ENCODE results near the gene CERS6.
A peak's percentile ranks its signal among the peaks of the same experiment; 100 is the strongest.

CERS6 gene

DNA sequence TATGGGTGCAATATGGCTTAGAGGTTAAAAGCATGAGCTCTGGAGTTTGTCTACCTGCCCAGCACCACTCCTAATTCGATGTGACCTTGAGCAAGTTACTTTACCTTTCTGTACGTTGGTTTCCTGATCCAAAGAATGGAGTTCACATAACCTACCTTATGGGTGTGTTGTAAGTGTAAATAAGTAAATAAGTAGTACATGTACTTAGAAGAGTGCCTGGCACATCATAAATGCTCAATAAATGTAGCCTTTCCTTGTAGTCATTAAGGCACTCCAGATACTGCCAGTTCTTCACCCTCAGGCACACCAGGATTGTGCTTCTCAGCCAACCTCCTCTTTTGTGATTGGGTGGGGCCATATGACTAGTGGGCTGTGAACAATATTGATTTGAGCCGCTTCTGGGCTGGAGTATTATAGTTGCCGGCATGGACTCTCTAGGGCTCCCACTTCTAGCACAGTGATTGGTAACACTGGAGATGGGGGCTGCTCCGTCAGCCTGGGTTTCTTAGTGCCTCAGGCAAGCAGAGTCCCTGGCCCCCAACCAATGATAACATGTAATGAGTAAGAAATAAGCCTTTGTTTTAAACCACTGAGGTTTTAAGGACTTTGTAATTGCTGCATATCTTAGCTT lies 244.7 kb downstream of the CERS6 start:
- TF ChIP-seq, protein P1, sequence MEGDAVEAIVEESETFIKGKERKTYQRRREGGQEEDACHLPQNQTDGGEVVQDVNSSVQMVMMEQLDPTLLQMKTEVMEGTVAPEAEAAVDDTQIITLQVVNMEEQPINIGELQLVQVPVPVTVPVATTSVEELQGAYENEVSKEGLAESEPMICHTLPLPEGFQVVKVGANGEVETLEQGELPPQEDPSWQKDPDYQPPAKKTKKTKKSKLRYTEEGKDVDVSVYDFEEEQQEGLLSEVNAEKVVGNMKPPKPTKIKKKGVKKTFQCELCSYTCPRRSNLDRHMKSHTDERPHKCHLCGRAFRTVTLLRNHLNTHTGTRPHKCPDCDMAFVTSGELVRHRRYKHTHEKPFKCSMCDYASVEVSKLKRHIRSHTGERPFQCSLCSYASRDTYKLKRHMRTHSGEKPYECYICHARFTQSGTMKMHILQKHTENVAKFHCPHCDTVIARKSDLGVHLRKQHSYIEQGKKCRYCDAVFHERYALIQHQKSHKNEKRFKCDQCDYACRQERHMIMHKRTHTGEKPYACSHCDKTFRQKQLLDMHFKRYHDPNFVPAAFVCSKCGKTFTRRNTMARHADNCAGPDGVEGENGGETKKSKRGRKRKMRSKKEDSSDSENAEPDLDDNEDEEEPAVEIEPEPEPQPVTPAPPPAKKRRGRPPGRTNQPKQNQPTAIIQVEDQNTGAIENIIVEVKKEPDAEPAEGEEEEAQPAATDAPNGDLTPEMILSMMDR (IDR thresholded peaks at IDR 0.05; ENCODE audit: low read depth, low read length, missing control alignments), result no peak
- H3K4me3 ChIP-seq (replicated peaks; ENCODE audit: low read depth, low read length), result no peak overlapping the region
- DNase-seq (ENCODE audit: extremely low read depth, low read depth), result no peak

DNA sequence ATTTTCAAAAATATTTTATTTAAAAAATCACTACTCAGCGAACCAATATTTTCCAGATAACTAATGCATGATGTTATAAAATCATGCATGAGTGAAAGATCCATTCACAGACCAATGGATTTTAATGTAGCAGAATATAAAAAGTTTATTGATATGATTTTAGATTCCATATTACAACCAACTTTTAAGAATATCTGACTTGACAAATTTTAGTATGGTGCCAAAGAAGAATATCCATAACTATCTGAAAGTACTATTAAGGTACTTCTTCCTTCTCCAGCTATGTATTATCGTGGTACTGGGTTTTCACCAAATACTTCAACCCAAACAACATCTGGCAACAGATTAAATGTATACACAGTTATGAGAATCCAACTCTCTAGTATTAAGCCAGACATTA lies 246.5 kb downstream of the CERS6 start:
- TF ChIP-seq, protein P1 (IDR thresholded peaks at IDR 0.05; ENCODE audit: low read depth, low read length, missing control alignments), result no peak
- H3K4me3 ChIP-seq (replicated peaks; ENCODE audit: low read depth, low read length), result no peak overlapping the region
- no peak for DNase-seq (ENCODE audit: extremely low read depth, low read depth)

DNA sequence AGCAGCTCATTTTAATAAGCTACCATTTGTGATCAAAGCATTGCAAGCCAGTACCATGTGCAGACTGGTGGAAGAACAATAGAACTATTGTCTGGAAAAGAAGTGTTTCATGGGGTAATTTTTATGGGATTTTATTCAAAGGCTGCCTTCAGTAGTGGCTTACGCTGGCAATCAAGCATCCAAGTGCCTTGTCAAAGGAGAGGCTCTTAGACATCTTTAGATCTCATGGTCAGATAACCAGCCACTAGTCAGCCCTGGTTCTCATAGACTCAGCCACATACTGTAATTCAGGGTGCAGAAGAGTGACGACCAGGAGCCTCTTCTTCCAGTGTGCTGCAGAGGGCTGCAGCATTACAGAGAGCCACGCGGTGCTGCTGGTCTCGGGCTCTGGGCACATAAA lies 247.9 kb downstream of the CERS6 start:
- no peak overlapping the region for H3K4me3 ChIP-seq (replicated peaks; ENCODE audit: low read depth, low read length)
- TF ChIP-seq, protein P1 (IDR thresholded peaks at IDR 0.05; ENCODE audit: low read depth, low read length, missing control alignments), result no peak
- DNase-seq (ENCODE audit: extremely low read depth, low read depth), result no peak

DNA sequence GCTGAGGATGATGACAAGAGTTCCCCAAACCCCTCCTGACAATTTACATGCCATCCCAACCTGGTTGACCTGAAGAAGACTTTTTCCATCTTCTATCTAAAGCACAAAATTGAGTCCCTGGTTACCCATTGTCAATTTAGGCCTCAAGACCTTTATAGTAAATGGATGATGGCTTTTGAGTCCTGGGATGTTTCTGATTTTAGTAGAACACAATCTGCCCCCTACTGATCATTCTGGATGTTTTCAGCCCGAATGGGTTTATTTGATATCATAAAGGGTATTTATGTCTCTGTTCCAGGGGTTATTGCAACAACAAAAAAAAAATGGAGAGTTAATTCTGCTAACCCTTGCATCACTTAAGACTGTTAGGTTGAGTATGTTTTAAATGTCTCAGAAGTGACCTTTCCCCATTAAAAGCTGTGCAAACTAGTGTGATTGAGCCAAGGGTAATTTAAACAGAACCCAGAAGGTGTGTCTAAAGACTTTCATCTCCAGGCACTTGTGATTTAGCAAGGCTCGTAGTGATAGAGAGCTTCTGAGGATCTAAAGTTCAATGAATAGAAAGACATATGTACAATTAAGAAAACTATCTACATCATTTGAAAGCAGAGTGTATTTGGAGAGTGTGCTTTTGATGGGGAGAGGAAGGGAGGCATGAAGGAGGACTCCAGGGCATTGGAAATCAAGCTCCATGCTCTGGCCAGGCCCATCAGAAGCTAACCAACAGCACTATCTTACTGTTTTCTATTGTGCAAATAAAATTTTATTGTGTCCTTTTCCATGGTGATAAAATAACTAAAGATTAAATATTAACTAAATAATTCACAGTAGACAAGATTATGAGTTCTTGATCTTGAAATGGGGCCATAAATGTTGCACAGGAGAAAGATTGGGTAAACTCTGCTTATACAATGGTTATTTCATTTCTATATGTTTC lies 249.7 kb downstream of the CERS6 start:
- no peak for DNase-seq (ENCODE audit: extremely low read depth, low read depth)
- TF ChIP-seq, protein P1 (IDR thresholded peaks at IDR 0.05; ENCODE audit: low read depth, low read length, missing control alignments), result peak; percentile 33
- H3K4me3 ChIP-seq (replicated peaks; ENCODE audit: low read depth, low read length), result no peak overlapping the region

DNA sequence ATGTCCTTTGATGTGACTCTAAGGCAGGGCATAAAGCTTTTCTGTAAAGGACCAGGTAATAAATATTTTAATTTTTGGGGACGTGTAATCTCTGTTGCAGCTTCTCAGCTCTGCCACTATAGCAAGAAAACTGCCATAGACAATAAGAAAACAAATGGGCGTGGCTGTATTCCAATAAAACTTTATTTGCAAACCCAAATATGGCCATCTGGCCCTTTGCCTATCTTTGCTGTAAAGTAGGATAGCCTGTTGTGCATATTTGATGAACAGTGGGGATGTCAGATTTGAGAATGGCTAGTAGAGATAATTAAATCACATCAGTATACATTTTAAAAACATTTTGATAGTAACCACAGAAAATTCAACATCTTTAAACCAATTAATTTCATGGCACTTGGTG lies 250.7 kb downstream of the CERS6 start:
- no peak overlapping the region for H3K4me3 ChIP-seq (replicated peaks; ENCODE audit: low read depth, low read length)
- no peak for DNase-seq (ENCODE audit: extremely low read depth, low read depth)
- TF ChIP-seq, protein P1 (IDR thresholded peaks at IDR 0.05; ENCODE audit: low read depth, low read length, missing control alignments), result no peak

DNA sequence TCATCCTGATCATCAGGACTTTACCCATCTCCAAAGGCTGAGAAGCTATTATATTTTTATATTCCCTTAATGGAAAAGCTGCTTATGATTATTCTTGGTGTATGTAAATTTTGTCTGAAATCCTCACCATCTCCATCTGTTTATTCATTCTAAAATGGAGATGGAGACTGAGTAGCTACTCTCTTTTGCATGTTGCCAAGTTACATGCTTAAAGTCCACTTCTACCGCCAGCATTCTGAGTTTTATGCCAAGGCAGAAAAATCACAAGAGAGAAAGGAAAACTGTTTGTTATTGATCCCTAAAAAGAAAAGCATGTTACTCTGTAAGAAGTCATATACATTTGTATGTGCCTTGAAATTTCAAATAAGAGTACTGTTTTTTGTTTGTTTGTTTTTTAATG lies 252.0 kb downstream of the CERS6 start:
- TF ChIP-seq, protein P1 (IDR thresholded peaks at IDR 0.05; ENCODE audit: low read depth, low read length, missing control alignments), result no peak
- no peak for DNase-seq (ENCODE audit: extremely low read depth, low read depth)
- H3K4me3 ChIP-seq (replicated peaks; ENCODE audit: low read depth, low read length), result no peak overlapping the region
